GM08714 (cell line): ENCODE measurements around the gene ARID5A.
A peak's percentile ranks its signal among the peaks of the same experiment; 100 is the strongest.

ENCODE experiments used
- H3K4me3 ChIP-seq: fragments of 200-500 bp; sonication (Bioruptor generic); 2 replicates; pipeline ENCODE4 v1.5.1; 2014; ENCODE audit warnings: mild to moderate bottlenecking, low read length, inconsistent platforms
- ZNF274 ChIP-seq: IDR thresholded peaks from 2 replicates; pipeline ENCODE4 v1.6.1; 2012; ENCODE audit warnings: mild to moderate bottlenecking, low read depth, low read length

Gene ARID5A

DNA sequence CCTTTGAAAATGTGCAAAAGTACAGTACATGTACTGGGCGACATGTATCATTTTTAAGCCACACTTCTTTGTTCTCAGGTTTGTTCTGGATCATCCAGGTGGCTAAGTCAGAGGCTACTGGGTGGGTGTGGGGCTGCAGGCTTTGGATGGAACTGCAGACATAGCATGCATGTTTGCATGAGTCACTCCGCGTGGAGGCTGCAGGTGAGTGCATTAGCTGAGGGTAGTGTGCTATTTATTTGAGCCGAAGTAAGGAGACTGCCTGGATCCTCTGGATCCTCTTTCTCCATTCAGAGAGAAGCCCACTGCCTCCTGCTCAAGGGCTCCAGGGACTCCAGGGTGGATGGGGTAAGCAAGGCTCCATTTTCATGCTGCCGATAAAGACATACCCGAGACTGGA, 22.0 kb upstream of the ARID5A start:
- H3K4me3 ChIP-seq, result no peak overlapping the region
- no peak for TF ChIP-seq ZNF274

DNA sequence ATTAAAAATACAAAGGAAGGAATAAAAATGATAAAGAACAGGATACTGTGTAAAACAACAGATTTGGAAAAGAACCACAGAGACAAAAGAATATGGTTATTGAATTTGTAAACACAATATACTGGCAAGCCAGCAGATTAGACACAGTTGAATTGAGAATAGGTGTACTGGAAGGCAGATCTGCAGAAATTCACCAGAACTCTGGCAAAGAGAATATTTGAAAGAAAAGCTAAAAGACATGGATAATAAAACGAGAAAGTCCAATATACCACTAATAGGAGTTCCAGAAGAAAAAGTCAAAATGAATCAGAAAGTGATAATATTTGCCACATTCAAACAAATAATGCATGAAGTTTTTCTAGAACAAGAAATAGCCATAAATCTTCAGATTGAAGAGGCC, 19.5 kb upstream of the ARID5A start:
- TF ChIP-seq ZNF274, result no peak
- no peak overlapping the region for H3K4me3 ChIP-seq

DNA sequence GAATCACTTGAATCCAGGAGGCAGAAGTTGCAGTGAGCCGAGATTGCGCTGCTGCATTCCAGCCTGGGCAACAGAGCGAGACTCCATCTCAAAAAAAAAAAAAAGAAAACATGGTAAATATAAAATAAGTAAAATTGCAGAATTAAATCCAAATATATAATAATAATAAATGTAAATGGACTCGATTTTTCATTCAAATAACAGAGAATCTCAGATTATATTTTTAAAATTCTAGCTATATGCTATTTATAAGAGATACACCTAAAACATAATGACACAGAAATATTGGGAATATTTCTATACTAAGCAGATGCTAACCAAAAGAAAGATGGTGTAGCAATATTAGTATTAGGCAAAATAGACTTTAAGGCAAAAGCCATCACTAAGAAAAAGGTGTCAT, 16.3 kb upstream of the ARID5A start:
- H3K4me3 ChIP-seq, result no peak overlapping the region
- no peak for TF ChIP-seq ZNF274

DNA sequence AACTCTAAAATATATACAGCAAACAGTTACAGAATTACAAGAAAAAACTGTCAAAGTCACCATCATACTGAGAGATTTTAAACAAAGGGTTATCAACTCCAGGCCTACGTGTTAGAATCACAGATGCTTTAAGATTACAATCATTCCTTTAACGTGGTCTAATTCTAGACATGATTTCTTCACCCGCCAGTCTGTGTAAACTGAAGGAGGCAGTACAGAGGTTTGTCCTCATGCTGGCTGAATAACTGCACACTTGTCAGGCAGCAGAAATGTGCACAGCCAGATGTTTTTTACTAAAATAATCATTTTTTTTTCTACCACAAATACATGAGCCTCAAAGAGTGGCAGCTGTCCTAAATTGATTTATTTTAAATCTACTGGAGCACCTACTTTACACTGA, 15.9 kb upstream of the ARID5A start:
- TF ChIP-seq ZNF274, result no peak

DNA sequence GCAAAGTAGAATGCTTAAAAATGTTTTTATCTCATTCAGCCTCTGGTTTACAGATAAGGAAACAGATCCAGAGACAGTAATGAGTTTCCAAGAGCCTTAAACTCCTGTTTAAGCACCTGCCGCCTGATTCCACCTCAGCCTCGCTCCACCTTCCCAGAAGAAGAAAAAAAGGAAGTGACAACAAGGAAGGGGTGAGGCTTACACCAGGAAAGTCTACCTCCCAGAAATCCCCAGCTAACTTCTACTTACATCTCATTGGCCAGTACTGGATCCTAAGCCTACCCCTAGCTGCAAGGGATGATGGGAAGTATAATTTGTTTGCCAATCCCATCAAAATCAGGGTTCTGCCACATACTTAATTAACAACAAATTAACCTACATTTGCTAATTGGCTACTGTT, 15.3 kb upstream of the ARID5A start:
- no peak overlapping the region for H3K4me3 ChIP-seq
- no peak for TF ChIP-seq ZNF274

More for the DNA sequence above, 15.9 kb upstream of the ARID5A start:
- no peak overlapping the region for H3K4me3 ChIP-seq

DNA sequence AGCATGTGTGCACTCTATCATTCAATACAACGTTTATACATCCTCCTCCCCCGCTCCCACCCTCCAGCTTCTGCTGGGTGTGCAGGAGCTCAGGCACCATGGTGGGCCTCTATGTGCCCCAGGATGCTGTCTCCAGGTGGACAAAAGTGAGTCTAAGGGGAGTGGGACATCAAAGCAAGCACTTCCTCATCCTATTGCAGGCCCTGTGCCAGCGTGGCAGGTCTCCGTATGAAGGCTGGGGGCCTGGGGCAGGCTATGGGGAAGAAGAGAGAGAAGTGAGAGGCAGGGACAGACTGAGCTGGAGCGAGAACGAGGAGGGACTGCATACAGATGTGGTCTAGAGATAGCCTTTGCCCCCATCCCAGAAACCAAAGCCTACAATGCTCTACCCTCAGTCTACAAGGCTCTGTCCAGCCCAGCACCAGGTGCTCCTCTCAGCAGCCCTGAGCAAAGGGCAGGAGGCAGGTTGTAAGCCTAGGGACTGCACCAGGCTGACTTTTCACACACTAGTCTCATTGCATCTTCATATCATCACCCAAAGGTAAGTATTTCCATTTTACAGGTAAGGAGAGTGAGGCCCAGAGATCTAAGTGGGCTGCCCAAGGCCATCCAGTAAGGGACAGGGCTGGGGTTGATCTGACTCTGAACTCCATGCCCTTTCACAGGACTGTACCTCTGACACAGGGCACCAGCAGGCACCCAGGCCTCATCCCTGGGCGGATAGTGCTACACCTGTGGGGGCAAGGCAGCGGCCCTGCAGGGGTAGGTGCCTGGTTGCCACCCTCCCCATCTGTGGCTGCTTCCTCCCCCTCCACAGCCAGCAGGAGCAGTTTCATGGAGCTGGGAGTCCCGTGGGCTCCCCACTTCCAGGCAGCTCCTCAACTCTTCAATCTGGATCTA, 14.0 kb upstream of the ARID5A start:
- H3K4me3 ChIP-seq, result no peak overlapping the region
- no peak for TF ChIP-seq ZNF274

DNA sequence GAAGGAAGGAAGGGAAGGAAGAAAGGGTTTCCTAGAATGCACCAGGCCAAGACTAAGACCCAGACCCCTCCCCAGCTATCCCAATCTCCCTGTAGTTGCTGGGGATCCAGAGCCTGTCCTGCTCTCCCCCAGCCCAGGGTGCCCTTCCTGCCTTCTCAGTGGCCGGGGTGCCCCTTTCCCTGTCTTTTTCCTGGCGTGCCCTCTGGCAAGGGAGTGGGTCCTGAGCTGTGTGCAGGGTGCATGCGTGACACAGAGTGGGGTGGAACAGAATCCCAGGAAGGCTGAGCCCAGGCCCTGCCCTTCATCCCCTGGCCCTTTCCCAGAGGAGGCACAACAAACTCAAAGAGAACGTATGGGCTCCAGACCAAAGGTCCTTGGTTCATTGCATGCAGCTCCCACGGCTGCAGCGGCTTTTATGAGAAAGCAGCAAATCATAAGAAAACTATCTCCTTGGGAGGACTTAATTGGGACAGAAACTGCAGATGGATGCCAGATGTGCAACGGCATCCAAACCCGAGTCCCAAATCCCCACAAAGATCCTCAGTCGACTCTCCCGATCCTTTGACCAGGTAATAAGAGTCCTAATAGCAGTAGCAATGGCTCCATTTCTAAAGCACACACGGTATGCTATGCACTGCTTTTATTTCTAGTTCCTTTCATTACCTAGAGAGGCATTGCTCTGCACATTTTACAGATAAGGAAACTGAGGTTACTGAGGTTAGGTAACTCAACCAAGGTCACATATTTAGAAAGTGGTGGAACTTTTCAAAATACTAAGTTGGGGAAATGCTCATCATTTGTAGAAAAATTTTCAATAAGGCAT, 12.7 kb upstream of the ARID5A start:
- no peak overlapping the region for H3K4me3 ChIP-seq

DNA sequence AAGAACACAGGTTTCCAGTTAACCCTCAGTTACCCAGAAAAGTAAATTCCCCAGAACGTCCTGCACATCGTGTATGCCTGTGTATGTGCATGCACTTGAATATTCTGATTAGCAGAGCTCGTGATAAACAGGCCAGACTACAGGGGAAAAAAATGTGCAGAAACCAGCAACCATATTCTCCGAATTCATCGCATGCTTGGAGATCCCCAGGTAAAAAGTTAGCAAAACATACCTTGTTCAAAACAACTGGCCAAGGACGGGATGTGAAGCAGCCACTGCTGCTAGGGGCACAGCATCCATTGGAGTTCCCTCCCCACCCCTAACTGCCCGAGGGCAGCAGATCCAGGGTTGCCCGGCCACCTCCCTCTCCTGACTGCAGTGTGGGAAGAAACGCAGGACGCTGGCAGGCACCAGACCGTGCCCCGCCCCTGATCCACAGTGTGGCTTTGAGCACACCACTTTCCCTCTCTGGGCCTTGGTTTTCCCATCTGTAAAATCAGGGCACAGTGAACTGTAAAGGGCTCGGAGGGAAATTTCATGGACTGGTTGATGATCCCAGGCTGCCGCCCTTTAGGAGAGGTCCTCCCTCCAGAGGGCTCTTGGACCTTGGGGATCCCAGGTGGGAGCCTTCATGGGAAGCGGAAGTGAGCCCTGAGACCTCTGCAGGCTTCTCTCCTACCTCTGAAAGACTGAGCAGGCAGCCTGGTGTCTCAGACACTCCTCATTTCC, 11.9 kb upstream of the ARID5A start:
- no peak overlapping the region for H3K4me3 ChIP-seq
- TF ChIP-seq ZNF274, result no peak

More for the DNA sequence above, 12.7 kb upstream of the ARID5A start:
- no peak for TF ChIP-seq ZNF274

DNA sequence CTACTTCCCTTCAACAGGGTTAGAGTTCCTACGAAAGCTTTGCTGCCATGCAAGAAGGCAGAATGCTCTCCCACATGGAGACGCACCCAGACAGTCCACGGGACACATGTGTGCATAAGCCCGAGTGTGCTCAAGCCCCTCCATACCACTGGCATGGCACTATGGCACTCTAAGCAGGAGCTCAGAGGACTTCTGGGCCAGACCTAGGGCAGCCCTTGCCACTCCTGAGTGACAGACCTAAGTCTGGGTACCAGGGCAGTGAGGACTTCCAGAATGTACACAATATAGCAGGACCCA, 11.4 kb upstream of the ARID5A start:
- TF ChIP-seq ZNF274, result no peak
- no peak overlapping the region for H3K4me3 ChIP-seq

DNA sequence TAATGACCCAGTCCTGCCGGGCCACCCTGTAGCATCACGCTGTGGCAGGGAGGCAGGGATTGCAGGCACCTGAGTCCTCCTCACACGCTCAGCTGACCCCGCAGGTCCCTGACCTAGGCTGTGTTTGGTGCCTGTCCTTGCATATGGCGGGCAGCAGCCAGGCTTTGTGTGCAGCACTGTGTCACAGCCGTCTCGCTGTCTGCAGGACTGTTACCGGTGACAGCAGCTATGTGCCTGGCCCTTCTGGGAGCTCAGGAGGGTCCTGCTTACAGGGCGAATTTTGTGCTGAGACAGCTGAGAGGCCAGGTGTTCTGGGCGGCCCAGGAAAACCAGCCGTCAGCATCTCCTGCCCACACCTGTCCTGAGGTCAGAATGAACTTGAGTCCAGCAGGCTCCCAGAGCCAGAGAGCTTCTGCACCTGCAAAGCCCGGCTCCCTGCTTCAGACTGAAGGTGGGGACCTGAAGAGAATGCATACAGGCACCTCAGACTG, 10.4 kb upstream of the ARID5A start:
- no peak for TF ChIP-seq ZNF274
- H3K4me3 ChIP-seq, result no peak overlapping the region

DNA sequence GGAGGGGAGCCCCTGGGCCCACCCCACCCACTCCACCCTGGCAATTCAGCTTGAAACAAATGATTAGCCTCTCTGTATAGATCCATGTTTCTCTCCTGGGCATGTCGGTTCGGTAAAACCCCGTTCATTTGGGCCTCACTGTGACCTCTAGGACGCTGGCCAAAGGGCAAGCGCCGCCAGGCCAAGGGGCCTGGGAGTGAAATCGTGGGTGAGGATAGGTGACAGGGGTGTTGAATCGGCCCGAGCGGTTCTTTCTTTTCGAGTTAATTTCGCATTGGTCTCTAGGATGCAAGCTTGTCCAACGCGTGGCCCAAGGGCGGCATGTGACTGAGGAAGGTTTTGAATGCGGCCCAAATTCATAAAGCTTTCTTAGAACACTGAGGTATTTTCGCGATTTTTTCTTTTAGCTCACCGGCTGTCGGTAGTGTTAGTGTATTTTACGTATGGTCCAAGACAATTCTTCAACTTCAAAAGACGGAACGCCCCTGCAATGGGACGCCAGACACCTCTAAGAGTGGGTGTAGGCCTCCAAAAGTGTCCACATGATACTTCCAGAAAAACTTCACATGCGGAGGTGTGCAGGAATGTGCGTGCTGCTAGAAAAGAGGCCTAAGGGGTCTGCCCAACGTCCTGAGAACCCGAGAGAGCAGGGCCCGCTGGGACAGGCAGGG, 9.8 kb upstream of the ARID5A start:
- H3K4me3 ChIP-seq, result peak overlapping the region; percentile 55; the same call in 1 of the 2 replicates
- TF ChIP-seq ZNF274, result no peak

DNA sequence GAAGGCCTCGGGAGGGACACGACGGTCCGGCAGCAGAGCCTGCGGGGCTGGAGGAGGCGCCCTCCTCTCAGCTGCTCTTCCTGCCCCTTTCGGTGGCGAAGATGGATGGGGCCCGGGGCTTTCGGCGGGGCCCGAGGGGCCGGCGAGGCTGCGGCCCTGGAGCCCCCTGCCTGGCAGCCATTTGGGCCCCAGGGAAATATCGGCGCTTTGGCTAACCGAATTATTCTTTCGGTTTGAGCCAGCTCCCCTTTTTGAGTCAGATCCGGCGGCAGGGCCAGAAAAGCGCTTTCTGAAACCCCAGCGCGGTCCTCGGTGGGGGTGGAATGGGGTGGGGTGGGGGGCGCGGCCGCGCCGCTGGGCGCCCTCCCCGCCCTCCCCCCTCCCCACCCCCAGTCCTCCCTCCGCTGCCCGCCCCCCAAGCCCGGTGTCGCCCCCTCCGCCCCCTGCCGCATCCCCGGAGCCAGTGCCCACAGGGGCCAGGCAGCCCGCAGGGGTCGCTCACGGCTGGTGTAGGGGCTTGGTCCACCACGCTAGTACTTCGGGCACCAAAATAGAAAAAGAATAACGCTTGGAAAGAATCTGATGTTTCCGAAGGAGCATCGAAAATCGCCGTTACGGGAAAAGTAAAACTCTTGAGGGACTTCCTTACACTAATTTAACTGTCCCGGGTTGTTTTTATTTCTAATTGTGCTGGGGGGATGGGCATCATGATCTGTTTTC, 9.1 kb upstream of the ARID5A start:
- no peak for TF ChIP-seq ZNF274
- H3K4me3 ChIP-seq, result peak overlapping the region; percentile 55; the same call in 1 of the 2 replicates
